GM10266 (cell line): ENCODE results near the gene ABI3BP.

ENCODE experiments used
- DNase-seq: peaks from one replicate; pipeline ENCODE4 v3.0.0; 2012; ENCODE audit errors: extremely low spot score
- TF ChIP-seq, protein P1 (sequence below): IDR thresholded peaks from 2 replicates; pipeline ENCODE4 v1.5.1; 2012; ENCODE audit warnings: mild to moderate bottlenecking, low read depth; ENCODE audit not compliant: control insufficient read depth, insufficient read depth; ENCODE audit errors: missing control alignments

ABI3BP gene

DNA sequence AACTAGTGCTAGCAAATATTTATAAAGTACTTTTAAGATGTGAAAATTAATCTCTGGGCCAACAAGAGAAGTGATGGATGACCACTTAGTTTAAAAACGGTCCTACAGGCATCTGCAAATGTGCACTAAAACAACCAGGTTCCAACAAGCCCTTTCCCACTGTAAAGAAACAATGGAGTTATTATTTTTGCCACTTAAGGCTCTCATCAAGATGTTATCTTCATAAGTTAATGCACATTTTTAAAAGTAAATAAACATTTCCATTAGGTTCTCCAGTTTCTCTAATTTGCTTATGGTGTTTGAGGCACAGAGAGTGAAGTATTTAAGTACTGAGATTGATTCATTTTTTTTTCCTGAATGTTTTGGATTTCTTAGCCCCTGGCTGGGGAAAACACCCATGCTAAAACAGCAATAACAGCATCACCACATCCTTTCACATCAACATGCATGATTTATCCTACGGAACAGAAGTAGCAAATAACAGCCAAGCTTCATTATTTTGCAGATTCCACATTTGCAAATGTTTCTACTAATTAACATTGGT lies 20.8 kb downstream of the ABI3BP start:
- TF ChIP-seq, protein P1, sequence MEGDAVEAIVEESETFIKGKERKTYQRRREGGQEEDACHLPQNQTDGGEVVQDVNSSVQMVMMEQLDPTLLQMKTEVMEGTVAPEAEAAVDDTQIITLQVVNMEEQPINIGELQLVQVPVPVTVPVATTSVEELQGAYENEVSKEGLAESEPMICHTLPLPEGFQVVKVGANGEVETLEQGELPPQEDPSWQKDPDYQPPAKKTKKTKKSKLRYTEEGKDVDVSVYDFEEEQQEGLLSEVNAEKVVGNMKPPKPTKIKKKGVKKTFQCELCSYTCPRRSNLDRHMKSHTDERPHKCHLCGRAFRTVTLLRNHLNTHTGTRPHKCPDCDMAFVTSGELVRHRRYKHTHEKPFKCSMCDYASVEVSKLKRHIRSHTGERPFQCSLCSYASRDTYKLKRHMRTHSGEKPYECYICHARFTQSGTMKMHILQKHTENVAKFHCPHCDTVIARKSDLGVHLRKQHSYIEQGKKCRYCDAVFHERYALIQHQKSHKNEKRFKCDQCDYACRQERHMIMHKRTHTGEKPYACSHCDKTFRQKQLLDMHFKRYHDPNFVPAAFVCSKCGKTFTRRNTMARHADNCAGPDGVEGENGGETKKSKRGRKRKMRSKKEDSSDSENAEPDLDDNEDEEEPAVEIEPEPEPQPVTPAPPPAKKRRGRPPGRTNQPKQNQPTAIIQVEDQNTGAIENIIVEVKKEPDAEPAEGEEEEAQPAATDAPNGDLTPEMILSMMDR: no peak
- DNase-seq: no peak

GRCh38 chr3:100971798-100972197 lies 21.4 kb downstream of the ABI3BP start:
- DNase-seq: no peak
- TF ChIP-seq, protein P1: no peak

- TF ChIP-seq, protein P1: no peak
- no peak for DNase-seq
Observed at GRCh38 chr3:100970477-100970990, 22.7 kb downstream of the ABI3BP start.

DNA sequence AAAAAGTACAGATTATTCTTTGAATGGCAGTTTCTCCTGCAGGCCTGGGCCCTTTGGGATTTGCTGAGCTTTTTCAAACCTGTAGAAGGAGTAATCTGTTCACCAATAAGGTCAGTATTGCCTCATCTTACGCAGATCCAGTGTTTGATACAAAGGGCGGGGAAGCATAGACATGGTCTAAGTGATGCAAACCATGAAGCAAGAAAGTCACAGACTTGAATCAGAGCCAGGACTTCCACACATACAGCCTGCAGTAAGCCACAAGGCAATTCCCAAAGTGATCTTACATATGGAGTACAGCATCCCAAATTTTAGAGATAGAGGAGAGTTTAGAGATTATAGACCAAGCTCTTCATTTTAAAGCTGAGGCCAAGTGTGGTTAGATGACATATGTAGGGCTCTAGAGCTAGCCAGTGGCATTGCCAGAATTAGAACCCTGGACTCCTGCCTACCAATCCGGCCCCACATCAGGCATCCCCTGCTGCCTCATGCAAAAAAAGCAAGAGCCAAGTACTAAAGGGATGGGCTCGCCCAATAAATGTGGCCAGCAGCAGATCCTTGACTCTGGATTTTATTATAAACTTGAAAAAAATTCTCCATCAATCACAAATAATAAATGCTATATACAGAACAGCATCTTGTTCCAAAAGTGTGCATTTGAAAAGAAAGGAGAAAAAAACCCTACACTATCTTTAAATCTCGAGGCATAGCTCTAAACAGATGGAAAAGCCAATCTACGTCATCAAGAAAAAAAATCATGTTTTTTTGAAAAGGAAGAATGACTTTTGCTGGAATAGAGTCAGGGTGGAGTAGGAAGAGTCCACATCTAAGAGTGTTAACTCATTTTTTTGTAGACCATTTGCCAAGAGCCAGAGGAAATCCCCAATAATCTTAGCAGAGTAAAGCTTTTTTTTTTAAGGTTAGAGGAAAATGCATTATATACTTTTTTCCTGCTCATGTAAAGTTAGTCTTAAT lies 24.0 kb downstream of the ABI3BP start:
- DNase-seq: no peak
- TF ChIP-seq, protein P1: no peak

DNA sequence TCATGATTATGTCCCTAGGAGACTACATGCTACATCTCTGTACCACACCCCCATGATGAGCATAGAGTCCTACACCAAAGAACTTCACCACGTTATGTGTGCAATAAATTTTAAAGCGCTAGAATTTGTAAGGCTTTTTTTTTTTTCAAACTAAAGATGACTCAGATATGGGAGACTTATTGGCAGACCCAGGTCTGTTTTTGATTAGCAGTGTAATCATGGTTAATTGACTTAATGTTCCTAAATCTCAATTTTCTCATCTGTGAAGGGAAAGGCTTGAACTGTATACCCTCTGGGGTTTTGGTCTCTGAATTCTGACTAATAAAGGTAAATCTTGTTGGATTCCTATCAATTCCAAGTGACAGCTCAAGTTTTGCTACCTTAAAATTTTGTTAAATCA lies 26.4 kb downstream of the ABI3BP start:
- no peak for DNase-seq
- TF ChIP-seq, protein P1: no peak

GRCh38 chr3:100966049-100966491 lies 27.2 kb downstream of the ABI3BP start:
- TF ChIP-seq, protein P1: no peak
- no peak for DNase-seq

GRCh38 chr3:100963041-100963440 lies 30.2 kb downstream of the ABI3BP start:
- TF ChIP-seq, protein P1: no peak
- no peak for DNase-seq
